Panc1 (cell line): ENCODE data around the gene MTMR12. TPM values are rescaled to one million over a fixed set of nuclear protein-coding genes. Genes with fewer than 3 reads are reported as not detected.

ENCODE experiments used
- ATAC-seq: fragments of 200-7000 bp; cut with Tn5 transposase; 2 replicates; pipeline ENCODE4 v1.9.1; 2020; ENCODE audit warnings: mild to moderate bottlenecking, moderate library complexity
- BruUV-seq: library from RNA; stranded (reverse); fragments of 400-500 nt; replicated peaks from 2 replicates; lab custom pipeline; 2021; lab: Mats Ljungman, UMichigan
- CTCF ChIA-PET: fragments of 300-600 bp; sonication (Branson Sonifier 250); formaldehyde crosslinking; loops from one replicate; lab custom pipeline; 2022; ENCODE audit warnings: antibody characterized with exemption; lab: Charles Lee
- POLR2A ChIA-PET: fragments of 300-600 bp; sonication (Branson Sonifier 250); formaldehyde crosslinking; loops from one replicate; lab custom pipeline; 2022; ENCODE audit warnings: antibody characterized with exemption; lab: Charles Lee
- DNase-seq: peaks from one replicate; pipeline ENCODE4 v3.0.0-alpha.2; 2010; ENCODE audit warnings: low read depth, low spot score
- H3K27ac ChIP-seq: 2 replicates; pipeline ENCODE4 v1.5.1; 2011; ENCODE audit warnings: mild to moderate bottlenecking, low read length, inconsistent platforms
- H3K27me3 ChIP-seq: fragments of 200-500 bp; sonication (Bioruptor generic); 2 replicates; pipeline ENCODE4 v1.6.0; 2014; ENCODE audit warnings: low read length, inconsistent platforms; ENCODE audit not compliant: control insufficient read depth, insufficient read depth
- H3K36me3 ChIP-seq: fragments of 200-500 bp; sonication (Bioruptor generic); 2 replicates; pipeline ENCODE4 v1.5.1; 2014; ENCODE audit warnings: inconsistent platforms, mild to moderate bottlenecking, low read length, moderate library complexity; ENCODE audit not compliant: control insufficient read depth, insufficient read depth
- H3K4me1 ChIP-seq: 2 replicates; pipeline ENCODE4 v1.5.1; 2011; ENCODE audit warnings: inconsistent platforms, mild to moderate bottlenecking, low read length, moderate library complexity; ENCODE audit not compliant: control insufficient read depth, insufficient read depth
- H3K4me3 ChIP-seq, 2 experiments: 2 replicates each; pipeline ENCODE4 v1.5.1; 2011 to 2012; ENCODE audit warnings: low read depth in 2 of 2, low read length in 2 of 2, mild to moderate bottlenecking in 2 of 2, inconsistent platforms in 1 of 2, moderate library complexity in 1 of 2
- H3K9me3 ChIP-seq: fragments of 200-500 bp; sonication (Bioruptor generic); 2 replicates; pipeline ENCODE4 v1.5.1; 2014; ENCODE audit warnings: low read depth, mild to moderate bottlenecking, inconsistent platforms, low read length, moderate library complexity; ENCODE audit not compliant: control insufficient read depth, insufficient read depth
- POLR2AphosphoS5 ChIP-seq: IDR thresholded peaks from 2 replicates; pipeline ENCODE4 v1.6.1; 2012; ENCODE audit warnings: mild to moderate bottlenecking, low read depth, low read length, moderate library complexity
- SIN3A ChIP-seq: IDR thresholded peaks from 2 replicates; pipeline ENCODE4 v1.6.1; 2012; ENCODE audit warnings: low read depth, mild to moderate bottlenecking, low read length, moderate library complexity, borderline replicate concordance; ENCODE audit not compliant: insufficient read depth
- TCF7L2 ChIP-seq: IDR thresholded peaks from 2 replicates; pipeline ENCODE4 v1.6.1; 2011; ENCODE audit warnings: mild to moderate bottlenecking, low read depth, low read length, inconsistent platforms
- in situ Hi-C: cut with HindIII; loops from 2 replicates; pipeline ENCODE4 v1.10.0; 2016; ENCODE audit warnings: low sequenced_read_pairs, low pct_unique_long_range_greater_than_20kb
- intact Hi-C: fragments of 100-400 bp; cut with micrococcal nuclease; formaldehyde crosslinking; loops from one replicate; pipeline ENCODE4 v1.10.0; 2022; ENCODE audit not compliant: unreplicated experiment
- total RNA-seq: library from RNA; stranded (reverse); gene quantifications from one replicate; pipeline ENCODE4 v1.2.1, GENCODE V29; 2021; ENCODE audit not compliant: unreplicated experiment
- TF ChIP-seq, protein P1 (sequence below), 2 experiments: IDR thresholded peaks; 2 replicates each; pipeline ENCODE4 v1.6.1; 2011 to 2012; ENCODE audit warnings: low read depth in 2 of 2, control low read depth in 1 of 2, low read length in 1 of 2, mild to moderate bottlenecking in 1 of 2, moderate library complexity in 1 of 2; ENCODE audit not compliant: insufficient read depth in 1 of 2
- TF ChIP-seq, protein P2 (sequence below): fragments of 450-650 bp; IDR thresholded peaks from 2 replicates; pipeline ENCODE4 v1.5.1; 2017; ENCODE audit warnings: mild to moderate bottlenecking

The MTMR12 gene
- total RNA-seq, 1 experiment from 2014 or later, result 42.4 TPM

DNA sequence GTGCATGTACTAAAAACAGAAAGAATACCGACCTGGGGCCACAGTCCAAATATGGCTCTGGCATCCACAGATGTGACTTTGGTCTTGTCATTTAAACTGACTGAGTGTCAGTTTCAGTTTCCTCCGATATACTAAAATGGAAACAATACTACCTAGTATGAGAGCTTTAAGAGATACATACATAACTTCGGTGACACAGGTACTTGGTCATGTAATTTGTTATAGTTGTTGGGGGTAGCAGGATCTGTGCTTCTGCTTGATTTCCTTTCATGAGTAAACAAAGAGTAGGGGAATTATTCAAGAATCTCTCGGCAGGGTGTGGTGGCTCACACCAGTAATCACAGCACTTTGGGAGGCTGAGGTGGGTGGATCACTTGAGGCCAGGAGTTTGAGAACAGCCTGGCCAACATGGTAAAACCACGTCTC lies 32.1 kb downstream of the MTMR12 start:
- in situ Hi-C loops (no loop called here), intact Hi-C loops (no loop called here)
- Histone ChIP-seq H3K27me3 (no peaks in the 10 kb centered on the region), H3K9me3 (no peaks in the 10 kb centered on the region), H3K27ac (no peak overlapping the region), H3K4me1 (peaks cover 3% of the 10 kb centered on the region; the same call in 1 of the 2 replicates), H3K4me3 (no peak overlapping the region), H3K36me3 (no peaks in the 10 kb centered on the region)
- ChIA-PET CTCF (no interaction called here), POLR2A (no interaction called here)
- ATAC-seq (no peak), DNase-seq (no peak)
- TF ChIP-seq SIN3A, result no peak
- TF ChIP-seq, protein P1, sequence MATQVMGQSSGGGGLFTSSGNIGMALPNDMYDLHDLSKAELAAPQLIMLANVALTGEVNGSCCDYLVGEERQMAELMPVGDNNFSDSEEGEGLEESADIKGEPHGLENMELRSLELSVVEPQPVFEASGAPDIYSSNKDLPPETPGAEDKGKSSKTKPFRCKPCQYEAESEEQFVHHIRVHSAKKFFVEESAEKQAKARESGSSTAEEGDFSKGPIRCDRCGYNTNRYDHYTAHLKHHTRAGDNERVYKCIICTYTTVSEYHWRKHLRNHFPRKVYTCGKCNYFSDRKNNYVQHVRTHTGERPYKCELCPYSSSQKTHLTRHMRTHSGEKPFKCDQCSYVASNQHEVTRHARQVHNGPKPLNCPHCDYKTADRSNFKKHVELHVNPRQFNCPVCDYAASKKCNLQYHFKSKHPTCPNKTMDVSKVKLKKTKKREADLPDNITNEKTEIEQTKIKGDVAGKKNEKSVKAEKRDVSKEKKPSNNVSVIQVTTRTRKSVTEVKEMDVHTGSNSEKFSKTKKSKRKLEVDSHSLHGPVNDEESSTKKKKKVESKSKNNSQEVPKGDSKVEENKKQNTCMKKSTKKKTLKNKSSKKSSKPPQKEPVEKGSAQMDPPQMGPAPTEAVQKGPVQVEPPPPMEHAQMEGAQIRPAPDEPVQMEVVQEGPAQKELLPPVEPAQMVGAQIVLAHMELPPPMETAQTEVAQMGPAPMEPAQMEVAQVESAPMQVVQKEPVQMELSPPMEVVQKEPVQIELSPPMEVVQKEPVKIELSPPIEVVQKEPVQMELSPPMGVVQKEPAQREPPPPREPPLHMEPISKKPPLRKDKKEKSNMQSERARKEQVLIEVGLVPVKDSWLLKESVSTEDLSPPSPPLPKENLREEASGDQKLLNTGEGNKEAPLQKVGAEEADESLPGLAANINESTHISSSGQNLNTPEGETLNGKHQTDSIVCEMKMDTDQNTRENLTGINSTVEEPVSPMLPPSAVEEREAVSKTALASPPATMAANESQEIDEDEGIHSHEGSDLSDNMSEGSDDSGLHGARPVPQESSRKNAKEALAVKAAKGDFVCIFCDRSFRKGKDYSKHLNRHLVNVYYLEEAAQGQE (IDR thresholded peaks at IDR 0.05; ENCODE audit: insufficient read depth in 1 of 2, low read depth in 2 of 2, low read length in 1 of 2), result no peak
- TF ChIP-seq POLR2AphosphoS5, result no peak
- TF ChIP-seq, protein P2, sequence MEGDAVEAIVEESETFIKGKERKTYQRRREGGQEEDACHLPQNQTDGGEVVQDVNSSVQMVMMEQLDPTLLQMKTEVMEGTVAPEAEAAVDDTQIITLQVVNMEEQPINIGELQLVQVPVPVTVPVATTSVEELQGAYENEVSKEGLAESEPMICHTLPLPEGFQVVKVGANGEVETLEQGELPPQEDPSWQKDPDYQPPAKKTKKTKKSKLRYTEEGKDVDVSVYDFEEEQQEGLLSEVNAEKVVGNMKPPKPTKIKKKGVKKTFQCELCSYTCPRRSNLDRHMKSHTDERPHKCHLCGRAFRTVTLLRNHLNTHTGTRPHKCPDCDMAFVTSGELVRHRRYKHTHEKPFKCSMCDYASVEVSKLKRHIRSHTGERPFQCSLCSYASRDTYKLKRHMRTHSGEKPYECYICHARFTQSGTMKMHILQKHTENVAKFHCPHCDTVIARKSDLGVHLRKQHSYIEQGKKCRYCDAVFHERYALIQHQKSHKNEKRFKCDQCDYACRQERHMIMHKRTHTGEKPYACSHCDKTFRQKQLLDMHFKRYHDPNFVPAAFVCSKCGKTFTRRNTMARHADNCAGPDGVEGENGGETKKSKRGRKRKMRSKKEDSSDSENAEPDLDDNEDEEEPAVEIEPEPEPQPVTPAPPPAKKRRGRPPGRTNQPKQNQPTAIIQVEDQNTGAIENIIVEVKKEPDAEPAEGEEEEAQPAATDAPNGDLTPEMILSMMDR, result no peak
- no peak for TF ChIP-seq TCF7L2
- BruUV-seq, result no TSS peak

DNA sequence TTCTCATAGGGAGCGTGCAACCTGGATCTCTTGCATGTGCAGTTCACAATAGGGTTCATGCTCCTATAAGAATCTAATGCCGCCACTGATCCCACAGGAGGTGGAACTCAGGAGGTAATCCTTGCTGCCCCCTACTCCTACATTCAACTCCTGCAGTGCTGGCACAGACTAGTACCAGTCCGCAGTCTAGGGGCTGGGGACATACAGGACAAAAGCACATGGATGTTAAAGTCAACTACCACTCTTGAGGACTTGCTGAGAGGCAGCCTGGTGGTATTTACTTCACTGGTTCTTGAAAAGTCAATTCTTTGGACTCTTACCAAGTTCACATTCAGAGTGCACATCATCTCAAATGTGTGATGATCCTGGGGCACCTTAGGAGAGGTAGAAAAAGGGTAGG lies 33.0 kb downstream of the MTMR12 start:
- no TSS peak for BruUV-seq
- ATAC-seq, result no peak
- in situ Hi-C loops, result no loop called here
- Histone ChIP-seq H3K4me1 (peaks cover 3% of the 10 kb centered on the region; the same call in 1 of the 2 replicates), H3K9me3 (no peaks in the 10 kb centered on the region), H3K27me3 (no peaks in the 10 kb centered on the region), H3K27ac (no peak overlapping the region), H3K36me3 (no peaks in the 10 kb centered on the region), H3K4me3 (no peak overlapping the region)
- POLR2A ChIA-PET, result no interaction called here
- CTCF ChIA-PET, result no interaction called here
- no peak for DNase-seq
- intact Hi-C loops, result no loop called here
- TF ChIP-seq SIN3A (no peak), TCF7L2 (no peak), POLR2AphosphoS5 (no peak)
- TF ChIP-seq, protein P2, result no peak
- TF ChIP-seq, protein P1 (IDR thresholded peaks at IDR 0.05; ENCODE audit: insufficient read depth in 1 of 2, low read depth in 2 of 2, low read length in 1 of 2), result no peak
